Stimulated activated CD8-positive, alpha-beta memory T cell treated with anti-CD3 and anti-CD28 coated beads, Interleukin-7, amount 100 ng/mL, for 1 hour (primary cell): ENCODE data around the gene MTPN.

Experiments
- DNase-seq, 2 donors: peaks; one replicate each; pipeline ENCODE4 v3.0.0-alpha.2; 2020; ENCODE audit warnings: low read depth in 2 of 2

Gene MTPN, protein sequence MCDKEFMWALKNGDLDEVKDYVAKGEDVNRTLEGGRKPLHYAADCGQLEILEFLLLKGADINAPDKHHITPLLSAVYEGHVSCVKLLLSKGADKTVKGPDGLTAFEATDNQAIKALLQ

DNA sequence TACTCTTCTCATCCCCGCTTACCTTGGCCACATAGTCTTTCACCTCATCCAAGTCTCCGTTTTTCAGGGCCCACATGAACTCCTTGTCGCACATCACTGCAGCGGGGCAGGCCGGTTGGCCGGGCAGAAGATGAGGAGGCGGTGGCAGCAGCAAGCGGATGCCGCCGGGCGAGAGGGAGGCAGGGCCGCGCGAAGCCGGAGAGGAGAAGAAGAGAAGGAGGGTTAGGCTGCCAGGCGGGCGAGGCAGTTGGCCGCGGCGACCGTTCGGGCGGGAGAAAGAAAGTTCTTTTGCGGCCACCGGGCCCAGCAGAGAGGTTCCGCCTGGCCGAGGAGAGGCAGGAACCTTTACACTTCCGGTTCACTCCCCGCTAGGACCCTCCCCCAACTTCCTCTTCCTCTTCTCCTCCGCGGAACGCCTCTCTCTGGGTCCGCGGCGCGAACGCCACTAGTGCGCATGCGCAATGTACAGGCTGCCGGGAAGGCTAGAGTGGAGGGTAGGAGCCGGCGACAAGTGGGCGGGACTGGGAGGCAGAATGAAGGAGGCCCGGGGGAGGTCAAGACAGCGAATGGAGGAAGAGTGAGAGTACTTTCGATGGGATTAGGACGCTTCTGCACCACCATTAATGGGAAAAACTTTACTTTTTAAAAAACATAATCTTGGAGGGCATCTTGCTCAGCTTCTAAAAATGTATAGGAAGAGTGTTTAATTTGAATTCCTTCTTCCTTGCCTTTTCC is at the start of gene MTPN:
TSS of gene MTPN (minus strand) at position 353 of the 735 bp plus-strand sequence. CDS start at position 94, 259 bp downstream.
- DNase-seq, result peak; percentile 95 to 96

DNA sequence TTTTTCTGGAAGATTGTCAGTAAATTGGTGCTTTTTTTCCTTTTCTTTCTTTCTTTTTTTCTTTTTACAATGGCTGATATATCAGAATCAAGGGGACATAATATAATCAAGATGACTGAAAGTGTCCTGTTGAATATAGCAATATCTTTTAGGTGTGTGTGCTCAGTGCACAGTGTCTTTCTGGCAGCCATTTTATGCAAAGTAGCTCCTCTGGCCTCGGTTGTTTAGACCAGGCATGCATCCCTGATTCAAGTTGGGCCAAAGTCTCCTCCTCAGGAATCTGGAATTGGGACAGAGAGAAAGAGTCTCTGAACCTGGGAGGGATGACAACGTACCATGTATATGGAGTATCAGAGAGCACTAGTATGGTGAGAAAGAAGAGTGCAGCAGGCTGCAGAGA is 49.0 kb upstream of the MTPN start:
- DNase-seq, result no peak

DNA sequence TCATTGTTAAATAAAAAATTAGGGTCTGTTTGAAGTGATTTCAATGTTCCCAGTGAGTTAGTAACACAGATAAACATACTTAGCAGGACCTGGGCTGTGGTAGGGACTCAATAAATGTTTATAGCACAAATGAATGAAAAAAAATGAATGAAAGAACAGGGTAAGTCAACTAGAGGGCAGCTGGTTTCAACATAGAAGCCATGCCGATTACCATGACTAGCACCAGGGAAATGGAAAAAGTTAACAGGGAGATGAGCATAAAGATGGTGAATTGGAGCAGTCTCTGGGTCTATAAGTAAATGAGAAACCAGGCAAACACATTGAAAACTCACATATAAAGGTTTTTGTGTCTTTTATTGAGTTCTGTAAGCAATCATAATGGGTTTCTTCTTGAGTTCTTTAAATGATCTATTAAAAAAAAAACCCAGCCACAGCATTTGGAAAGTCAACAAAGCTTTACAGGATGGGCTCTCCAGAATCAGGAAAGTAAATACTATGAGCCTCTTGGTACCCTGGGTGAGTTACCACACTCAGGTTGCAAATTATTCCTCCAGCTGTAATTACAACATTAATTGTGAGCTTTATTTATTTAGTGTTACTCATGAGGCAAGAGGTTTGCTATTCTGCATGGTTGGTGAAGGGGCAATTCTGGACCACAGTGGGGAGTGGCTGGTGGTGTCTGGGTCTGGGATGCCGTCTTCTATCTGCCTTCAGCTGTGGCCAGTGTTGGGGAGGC is 46.1 kb upstream of the MTPN start:
- DNase-seq, result no peak

DNA sequence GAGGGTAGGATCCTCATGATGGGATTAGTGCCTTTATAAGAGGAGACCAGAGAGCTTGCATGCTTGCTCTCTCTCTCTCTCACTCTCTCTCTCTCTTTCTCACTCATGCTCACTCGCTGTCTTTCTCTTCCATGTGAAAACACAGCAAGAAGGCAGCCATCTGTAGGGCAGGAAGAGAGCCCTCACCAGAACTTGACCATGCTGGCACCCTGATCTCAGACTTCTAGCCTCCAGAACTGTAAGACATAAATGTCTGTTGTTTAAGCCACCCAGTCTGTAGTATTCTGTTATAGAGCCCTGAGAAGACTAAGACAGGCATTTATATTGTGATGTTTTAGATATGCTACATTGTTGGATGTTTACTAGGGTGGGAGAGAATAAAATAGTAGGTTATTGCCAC is 43.4 kb upstream of the MTPN start:
- no peak for DNase-seq

DNA sequence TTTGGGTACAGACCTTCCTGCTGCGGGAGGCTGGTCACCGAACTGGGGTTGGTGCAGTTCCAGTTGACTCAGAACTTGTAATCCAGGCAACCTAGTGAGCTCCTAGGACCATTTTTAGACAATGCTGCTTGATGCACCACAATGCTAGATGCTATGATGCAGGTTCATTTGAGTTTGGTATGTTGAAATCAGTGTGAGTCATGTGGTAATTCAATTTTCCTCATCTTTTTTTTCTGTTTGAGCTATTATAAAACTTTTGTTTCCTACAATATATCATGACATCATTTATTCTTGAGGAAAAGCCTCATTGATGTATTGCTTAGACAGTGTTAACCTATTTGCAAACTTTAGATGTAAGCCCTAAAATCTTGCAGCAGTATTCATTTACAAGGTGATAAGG is 40.9 kb upstream of the MTPN start:
- DNase-seq, result no peak

DNA sequence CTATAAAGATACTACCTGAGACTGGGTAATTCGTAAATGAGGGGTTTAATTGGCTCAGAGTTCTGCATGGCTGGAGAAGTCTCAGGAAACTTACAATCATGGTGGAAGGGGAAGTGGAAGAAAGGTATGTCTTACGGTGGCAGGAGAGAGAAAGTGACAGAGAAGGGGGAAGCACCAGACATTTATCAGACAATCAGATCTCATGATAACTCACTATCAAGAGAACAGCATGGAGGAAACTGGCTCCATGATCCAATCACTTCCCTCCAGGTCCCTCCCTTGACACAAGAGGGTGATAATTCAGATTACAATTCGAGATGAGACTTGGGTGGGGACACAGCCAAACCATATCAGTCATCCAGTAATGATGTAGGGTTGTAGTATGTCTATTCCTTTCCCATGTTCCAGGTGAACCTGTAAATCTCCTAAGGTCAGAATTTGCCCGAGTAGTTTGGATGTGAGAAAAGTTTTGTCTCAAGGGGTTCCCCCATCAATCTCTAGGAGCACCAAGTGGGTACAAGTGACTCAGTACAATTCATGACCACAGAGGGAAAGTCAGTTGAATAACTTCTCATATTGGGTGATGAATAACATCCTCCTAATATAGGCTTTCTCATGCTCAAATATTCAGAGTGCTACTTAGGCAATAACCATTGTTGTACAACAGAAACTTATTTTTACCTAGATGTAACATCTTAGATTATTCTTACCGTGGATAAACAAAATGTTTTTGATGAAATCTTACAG is 39.7 kb upstream of the MTPN start:
- DNase-seq, result no peak

DNA sequence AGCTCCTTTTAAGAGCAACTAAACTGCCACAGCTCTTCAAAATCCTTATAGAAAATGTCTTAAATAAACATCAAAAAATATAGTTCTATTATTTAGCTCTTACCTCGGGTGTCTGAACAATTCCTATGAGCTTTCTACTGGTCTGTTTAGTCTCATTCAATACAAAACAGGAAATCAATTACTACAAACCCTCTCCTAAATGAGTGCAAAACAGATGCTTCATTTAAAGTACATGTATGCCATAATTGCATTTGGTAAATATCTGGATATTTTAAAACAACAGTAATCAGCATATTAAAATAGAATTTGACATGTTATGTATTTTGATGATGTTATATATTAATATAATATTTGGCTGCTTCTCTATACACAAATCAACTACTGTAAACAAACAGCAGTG is 38.5 kb upstream of the MTPN start:
- no peak for DNase-seq

DNA sequence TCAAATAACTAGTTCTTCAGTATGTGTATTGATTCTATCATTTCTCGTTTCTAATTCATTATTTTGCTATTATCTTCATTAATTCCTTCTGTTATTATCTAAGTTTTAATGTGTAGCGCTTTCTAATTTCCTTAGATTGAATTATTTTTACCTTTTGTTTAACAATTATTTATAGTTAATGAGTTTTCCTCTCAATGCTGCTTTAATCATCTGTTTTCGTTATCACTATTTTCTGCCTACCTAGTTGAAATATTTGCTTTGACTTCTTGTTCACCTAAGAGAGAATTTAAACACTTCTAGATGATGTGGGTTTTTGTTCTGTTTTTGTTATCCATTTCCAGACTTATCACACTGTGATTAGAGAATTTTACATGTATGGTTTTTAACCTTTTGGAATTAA is 37.5 kb upstream of the MTPN start:
- DNase-seq, result no peak

DNA sequence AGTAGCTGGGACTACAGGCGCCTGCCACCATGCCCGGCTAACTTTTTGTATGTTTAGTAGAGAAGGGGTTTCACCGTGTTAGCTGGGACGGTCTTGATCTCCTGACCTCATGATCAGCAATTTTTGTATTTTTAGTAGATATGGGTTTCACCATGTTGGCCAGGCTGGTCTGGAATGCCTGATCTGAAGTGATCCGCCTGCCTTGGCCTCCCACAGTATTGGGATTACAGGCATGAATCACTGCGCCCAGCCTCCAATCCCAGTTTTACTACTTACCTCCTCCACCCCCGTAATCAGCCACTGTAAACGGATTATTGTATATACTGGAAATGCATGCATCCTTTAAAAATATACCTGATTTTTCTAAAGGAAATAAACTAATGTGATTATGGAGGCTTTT is 35.1 kb upstream of the MTPN start:
- no peak for DNase-seq

DNA sequence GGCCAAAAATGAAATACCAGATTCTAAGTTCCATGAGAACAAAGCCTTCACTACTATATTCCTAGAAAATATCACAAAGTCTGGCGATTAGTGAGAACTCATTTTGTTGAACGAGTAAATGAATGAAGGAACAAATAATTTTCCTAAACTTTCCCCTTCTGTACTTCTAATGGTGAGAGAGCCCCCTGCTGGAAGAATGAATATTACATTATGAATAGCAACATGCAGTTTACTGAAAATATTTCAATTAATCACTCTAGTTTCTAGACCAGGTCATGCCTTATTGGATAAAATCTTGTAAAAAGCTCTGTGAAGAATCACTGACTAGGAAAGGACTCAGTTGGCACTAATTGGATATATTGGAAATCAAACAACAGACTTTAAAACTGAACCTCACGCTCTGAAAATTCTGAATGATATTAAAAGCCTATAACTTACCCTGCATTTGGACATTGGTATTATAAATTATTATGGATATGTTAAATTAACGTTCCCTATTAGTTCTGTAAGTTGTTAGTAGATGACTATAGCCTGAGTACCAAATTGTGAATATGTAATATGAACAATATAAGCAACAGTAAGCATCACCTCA is 32.4 kb upstream of the MTPN start:
- DNase-seq, result no peak

DNA sequence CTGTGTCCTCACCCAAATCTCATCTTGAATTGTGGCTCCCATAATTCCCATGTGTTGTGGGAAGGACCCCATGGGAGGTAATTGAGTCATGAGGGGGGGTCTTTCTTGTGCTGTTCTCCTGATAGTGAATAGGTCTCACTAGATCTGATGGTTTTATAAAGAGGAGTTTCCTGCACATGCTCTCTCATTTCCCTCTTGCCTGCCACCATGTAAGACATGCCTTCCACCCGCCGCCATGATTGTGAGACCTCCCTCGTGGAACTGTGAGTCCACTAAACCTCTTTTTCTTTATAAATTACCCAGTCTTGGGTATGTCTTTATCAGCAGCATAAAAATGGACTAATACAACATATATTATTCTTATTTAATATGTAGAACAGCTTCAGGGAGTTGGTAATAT is 29.0 kb upstream of the MTPN start:
- no peak for DNase-seq

DNA sequence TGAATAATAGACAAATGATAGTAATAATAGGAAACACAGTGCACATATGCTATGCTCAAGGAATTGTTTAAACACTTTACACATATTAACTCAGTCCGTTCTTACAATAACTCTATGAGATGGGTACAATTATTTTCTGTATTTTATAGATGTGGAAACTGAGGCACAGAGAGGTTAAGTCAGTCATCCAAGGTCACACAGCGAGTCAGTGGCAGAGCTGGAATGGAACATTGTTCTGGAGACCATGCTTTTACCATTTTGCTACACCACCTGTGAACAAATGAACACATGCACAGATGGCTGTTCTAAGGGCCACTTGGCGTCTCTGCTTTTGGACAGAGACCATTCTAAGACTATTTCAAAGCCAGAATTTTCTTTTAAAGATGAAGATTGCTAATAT is 26.9 kb upstream of the MTPN start:
- no peak for DNase-seq

DNA sequence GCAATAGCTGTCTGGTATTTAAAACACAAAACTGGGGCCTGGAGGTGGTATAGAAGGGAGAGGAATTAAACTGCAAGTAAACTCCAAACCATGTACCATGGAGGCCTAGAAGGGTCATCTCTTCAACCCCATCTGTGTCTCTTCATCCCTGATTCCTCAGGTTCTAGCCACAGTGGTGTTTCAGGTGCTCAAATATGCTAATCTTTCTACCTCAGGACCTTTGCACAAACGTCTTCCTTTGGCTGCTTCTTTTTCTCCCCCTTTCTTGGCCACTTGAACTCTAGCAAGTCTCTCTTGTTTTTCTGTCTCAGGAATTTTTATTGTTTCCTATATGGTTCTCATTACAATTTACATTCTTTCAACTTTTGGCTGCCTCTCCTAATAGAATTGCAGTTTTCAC is 25.6 kb upstream of the MTPN start:
- DNase-seq, result no peak

DNA sequence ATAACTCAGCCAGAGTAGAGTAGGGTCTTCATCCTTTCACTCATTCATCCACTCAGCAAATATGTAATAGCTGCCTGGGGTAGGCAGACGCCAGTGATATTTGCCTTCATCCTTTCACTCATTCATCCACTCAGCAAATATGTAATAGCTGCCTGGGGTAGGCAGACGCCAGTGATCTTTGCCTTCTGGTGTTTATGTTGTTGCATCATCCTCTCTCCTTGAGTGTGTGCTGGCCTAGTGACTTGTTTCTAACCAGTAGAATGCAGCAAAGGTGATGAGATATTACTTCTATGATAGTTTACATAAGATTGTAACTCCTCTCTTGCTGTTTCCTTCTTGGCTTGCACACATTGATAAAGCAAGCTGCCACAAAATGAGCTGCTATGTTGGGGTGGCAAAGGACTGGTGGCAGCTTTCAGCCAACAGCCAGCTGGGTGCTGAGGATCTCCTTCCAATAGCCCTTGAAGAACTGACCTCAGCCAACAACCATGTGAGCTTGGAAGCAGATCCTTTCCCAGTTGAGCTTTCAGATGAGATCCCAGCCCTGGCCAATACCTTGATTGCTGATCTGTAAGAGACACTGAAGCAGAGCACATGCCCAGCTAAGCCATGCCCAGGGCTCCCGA is 23.2 kb upstream of the MTPN start:
- DNase-seq, result no peak

DNA sequence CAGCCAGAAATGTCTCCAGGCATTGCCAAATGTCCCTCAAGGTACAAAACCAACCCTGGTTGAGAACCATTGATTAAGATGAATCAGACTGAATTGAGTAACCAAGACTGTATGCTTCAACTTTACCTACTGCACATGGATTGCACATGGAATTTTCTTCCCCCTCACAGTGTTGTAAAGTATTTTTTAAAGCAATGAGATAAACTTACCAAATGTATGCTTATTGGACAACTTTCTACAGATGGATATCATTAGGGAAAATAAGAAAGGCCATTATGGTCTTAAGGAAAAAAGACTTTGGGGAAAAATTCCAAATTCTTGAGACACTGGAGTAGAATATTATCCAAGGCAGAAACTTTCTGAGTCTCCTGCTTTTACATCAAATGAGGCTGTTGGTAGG is 20.9 kb upstream of the MTPN start:
- no peak for DNase-seq

DNA sequence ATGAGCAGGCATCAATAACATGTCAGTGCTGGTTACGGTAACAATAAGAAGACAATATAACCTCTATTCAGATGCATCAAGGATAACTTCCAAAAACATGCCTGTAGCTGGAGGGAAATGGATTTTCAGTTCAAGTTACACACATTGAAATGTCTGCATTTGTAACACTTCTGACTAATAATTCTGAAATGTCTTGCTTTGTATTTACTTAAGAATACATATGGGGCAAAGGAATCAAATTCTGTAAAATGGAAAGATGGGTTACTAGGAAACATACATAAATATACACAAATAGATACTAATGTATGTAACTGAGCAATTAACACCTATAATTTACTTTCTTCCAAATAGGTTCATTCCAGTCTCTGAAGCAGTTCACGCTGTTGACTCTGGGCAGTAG is 18.6 kb upstream of the MTPN start:
- no peak for DNase-seq

DNA sequence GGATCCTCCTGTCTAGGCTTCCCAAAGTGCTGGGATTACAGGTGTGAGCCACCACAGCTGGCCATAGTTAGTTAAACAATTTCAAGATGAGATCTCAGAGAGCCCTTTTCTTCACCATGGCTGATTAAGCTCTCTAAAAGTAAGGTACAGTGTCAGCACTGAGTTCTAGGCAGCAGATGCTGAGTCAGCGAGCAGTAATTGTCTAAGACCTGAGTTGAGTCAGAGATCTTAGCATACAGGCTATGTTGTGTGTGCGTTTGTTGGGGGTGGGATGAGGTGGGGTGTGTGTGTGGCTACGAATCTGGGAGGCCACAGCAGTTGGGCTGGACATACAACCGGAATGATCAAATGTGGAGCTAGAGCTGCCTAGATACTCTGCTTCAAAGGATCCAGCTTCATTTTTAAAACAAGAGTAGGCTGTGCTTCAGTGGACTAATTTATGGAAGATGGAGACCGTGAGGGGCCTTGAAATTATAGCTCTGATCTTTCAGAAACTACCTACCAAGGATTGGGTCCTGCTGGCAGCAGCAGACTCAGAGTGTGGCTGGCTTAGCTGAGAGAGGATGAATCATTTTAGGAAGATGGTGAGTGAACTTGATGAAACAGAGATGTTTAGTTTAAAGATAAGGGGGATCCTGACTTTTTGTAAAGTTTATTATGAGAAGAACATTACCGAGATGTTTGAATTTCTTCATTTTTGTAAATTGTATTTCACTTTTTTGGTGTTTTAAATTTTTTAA is 17.5 kb upstream of the MTPN start:
- DNase-seq, result no peak

DNA sequence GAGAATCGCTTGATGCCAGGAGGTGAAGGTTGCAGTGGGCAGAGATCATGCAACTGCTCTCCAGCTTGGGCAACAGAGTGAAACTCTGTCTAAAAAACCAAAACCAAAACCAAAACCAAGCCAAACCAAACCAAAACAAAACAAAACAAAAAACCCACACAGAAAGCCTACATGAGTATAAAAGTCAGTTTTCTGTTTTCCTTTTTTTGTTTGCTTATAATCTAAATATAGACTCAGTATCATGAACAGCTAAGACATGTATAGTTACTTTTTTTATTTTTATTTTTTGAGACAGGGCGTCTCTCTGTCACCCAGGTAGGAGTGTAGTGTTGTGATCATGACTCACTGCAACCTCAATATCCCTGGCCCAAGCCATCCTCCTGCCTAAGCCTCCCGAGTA is 16.8 kb upstream of the MTPN start:
- no peak for DNase-seq

DNA sequence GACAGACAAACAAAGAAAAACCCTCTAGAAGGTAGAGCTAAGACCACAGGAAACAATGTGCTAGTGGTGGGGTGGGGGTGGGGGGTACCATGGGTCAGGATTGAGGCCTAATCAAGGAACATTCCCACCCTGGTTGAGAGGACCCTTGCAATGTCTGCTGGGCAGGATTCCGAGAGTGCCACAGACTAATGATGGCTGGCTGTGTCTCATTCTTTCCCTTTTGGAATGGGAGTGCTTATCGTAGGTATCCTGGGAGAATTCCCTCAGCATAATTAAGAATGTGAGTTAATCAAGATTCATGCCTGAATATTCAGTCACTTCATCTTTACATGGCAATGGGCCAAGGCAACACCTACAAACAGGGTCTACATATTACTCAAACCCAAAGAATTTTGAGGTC is 14.7 kb upstream of the MTPN start:
- DNase-seq, result no peak

DNA sequence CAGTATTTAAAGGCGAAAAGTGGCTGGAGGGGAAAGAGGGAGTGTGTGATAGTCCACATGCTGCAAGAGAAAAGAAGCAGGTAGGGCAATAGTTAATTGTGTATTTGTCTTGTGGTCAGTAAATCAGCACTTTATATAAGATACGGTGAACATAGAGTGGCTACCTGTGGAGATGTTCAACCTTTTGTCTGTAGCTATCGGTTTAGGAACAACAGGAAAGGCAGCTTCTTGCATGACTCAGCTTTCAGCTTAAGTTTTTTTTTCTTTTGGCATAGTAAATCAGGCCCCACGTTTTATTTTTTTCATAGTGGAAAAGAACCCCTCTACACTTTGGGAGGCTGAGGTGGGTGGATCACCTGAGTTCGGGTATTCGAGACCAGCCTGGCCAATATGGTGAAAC is 14.2 kb upstream of the MTPN start:
- DNase-seq, result no peak

DNA sequence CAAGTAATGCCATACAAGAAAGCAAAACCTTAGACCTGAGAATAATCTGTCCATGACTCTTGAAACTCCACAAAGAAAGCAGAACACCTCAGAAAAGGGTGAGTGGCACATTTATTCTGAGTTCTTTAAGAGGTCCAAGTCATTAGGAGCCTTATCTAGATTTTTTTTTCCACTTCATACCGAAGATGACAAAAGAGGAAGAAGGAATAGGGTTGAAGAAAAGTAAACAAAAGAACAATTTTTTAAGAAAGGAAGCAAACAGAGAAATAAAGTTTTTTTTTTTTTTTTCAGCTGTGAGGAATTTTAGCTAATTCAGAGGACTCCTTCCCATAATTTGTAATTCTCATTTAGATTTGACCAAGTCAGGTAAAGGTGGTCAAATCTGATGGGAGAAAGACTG is 13.1 kb upstream of the MTPN start:
- DNase-seq, result no peak
